Upper lobe of left lung (tissue), 6 donors: ENCODE data around the gene IL1R1. TPM values are rescaled to one million over a fixed set of nuclear protein-coding genes. Genes with fewer than 3 reads are reported as not detected.

Source experiments
- ATAC-seq, 2 donors: fragments of 200-7000 bp; cut with Tn5 transposase; one replicate each; pipeline ENCODE4 v1.9.1; 2022; ENCODE audit warnings: mild to moderate bottlenecking in 2 of 2, moderate library complexity in 2 of 2; ENCODE audit not compliant: low FRiP score in 2 of 2
- DNase-seq, 2 donors: peaks; one replicate each; pipeline ENCODE4 v3.0.0-alpha.2; 2019 to 2020
- H3K27ac ChIP-seq, 4 donors: fragments of 200-600 bp; sonication (generic); one replicate each; pipeline ENCODE4 v1.5.1; 2016 to 2019
- H3K27me3 ChIP-seq, 4 donors: fragments of 200-600 bp; sonication (generic); one replicate each; pipeline ENCODE4 v1.5.1; 2017 to 2019
- H3K36me3 ChIP-seq, 4 donors: fragments of 200-600 bp; sonication (generic); one replicate each; pipeline ENCODE4 v1.5.1; 2016 to 2019
- H3K4me1 ChIP-seq, 4 donors: fragments of 200-600 bp; sonication (generic); one replicate each; pipeline ENCODE4 v1.5.1; 2018 to 2019
- H3K4me3 ChIP-seq, 4 donors: fragments of 200-600 bp; sonication (generic); one replicate each; pipeline ENCODE4 v1.5.1; 2017 to 2019; ENCODE audit warnings: mild to moderate bottlenecking in 2 of 4, moderate library complexity in 1 of 4
- H3K9me3 ChIP-seq, 4 donors: fragments of 200-600 bp; sonication (generic); one replicate each; pipeline ENCODE4 v1.5.1; 2018 to 2019
- CTCF ChIP-seq, 6 experiments: fragments of 450-650 bp in 4 of 6; fragments of 200-600 bp in 2 of 6; sonication (generic) in 2 of 6; IDR thresholded peaks; one replicate each; pipeline ENCODE4 v1.5.1; 2016 to 2019; ENCODE audit warnings: antibody characterized with exemption in 6 of 6
- EP300 ChIP-seq, 4 donors: sonication (generic); formaldehyde crosslinking; IDR thresholded peaks; one replicate each; pipeline ENCODE4 v1.5.1; 2017; ENCODE audit warnings: antibody characterized with exemption in 4 of 4, control low read depth in 2 of 4
- POLR2A ChIP-seq, 4 donors: fragments of 450-650 bp; IDR thresholded peaks; one replicate each; pipeline ENCODE4 v1.5.1; 2016 to 2017; ENCODE audit warnings: antibody characterized with exemption in 4 of 4, mild to moderate bottlenecking in 2 of 4
- POLR2AphosphoS5 ChIP-seq, 2 donors: sonication (generic); formaldehyde crosslinking; IDR thresholded peaks; one replicate each; pipeline ENCODE4 v1.5.1; 2017; ENCODE audit warnings: antibody characterized with exemption in 2 of 2
- WGBS, 2 donors: methylation state at CpG; one replicate each; pipeline ENCODE4 v1.1.5; 2017 to 2018; 5-methylcytosine and 5-hydroxymethylcytosine counted together
- total RNA-seq, 6 donors: library from RNA; depleted of rRNA in 4 of 6; stranded (reverse); fragments of >200 nt in 4 of 6; gene quantifications; one replicate each; pipeline versions ENCODE4 v1.1.0 to v1.2.1, GENCODE V29; 2016 to 2021
- donor health status: DM: no; HTN: no; CAD: no; lungs with moderate emphysema.
- donor health status: DM: no; HTN: yes; CAD: no; lungs with severe emphysema.

IL1R1 gene
- total RNA-seq, 6 donors from 2014 or later: 48.2 to 148 (median 111) TPM

DNA sequence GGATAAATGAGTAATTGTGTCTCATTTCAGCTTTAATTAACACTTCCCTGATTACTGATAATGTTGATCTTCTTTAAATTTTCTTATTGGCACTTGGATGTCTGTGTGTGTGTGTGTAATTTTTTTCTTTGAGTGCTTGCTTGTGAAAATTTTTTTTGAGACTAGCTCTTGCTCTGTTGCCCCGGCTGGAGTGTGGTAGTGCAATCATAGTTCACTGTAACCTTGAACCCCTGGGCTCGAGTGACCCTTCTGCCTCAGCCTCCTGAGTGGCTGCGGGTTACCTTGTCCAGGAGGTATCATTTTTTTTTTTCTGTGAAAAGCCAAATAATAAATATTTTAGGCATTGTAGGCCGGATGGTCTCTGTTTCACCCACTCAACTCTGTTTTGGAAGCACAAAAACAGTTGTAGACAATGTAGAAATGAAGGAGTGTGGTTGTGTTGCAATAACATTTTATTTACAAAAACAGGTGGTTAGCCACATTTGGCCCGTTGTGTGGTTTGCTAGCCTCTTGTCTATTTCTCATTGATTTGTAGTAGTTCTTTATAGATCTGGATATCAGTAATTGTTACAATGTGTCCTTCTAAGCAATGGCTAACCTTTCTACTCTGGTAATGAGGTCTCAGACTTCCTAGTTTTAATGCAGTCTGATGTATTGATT is 52.2 kb downstream of the IL1R1 start:
- ATAC-seq: no peak

DNA sequence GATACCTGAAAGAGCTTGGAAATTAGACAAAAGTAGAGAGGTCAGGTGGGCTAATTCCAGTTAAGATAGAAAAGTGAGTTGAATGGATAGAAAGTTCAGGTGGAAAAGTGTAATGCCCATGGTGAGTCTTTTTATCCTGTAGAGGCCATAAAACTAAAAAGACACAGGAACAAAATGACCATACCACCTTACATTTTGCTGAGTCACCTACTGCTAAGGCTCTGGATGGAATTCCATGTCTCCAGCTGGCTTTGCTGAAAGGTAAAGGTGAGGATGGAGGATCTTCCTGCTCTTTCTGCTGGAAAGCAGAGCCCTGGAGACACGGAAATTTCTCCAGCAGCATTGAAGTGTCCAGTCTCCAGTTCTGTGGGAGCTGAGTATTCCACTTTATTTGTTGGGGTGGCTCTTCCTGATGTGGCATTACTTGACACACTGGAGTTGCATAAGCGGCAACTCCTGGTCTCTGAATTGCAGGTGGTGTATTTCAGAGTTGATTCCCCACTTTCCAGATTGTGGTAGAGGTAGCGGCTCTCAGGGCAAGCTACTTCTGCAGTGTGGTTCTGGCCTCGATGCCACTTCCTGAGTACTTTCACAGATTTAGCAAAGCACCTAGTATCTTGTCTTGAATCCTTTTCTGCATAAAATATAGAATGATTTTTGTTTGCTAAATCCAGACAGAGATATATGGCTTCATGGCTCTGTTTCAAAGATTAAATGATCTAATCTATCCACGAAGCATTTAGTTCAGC is 55.0 kb downstream of the IL1R1 start:
- Histone ChIP-seq H3K4me1 (peaks cover 0 to 4% (median 0%) of the 10 kb centered on the region in 4 donors), H3K4me3 (no peak overlapping the region), H3K27me3 (no peaks in the 10 kb centered on the region), H3K27ac (no peak overlapping the region), H3K36me3 (no peaks in the 10 kb centered on the region), H3K9me3 (no peaks in the 10 kb centered on the region)
- ATAC-seq: no peak
- 81 to 84% methylated on average over 4 to 5 of the region's 5 CpGs for WGBS, 2 donors
- no peak for TF ChIP-seq EP300 (IDR thresholded peaks at IDR 0.05)
- no peak for TF ChIP-seq POLR2A (IDR thresholded peaks at IDR 0.05)
- no peak for TF ChIP-seq CTCF (IDR thresholded peaks at IDR 0.05)
- TF ChIP-seq POLR2AphosphoS5 (IDR thresholded peaks at IDR 0.05): no peak
- DNase-seq: no peak

More for the DNA sequence above, 52.2 kb downstream of the IL1R1 start:
- WGBS, 2 donors: 66 to 79% methylated on average over 5 of the region's 5 CpGs
- DNase-seq: no peak
- H3K4me3 ChIP-seq: no peak overlapping the region
- H3K4me1 ChIP-seq: peaks cover 0 to 4% (median 0%) of the 10 kb centered on the region in 4 donors
- TF ChIP-seq CTCF (IDR thresholded peaks at IDR 0.05) (no peak), EP300 (IDR thresholded peaks at IDR 0.05) (no peak), POLR2A (IDR thresholded peaks at IDR 0.05) (no peak), POLR2AphosphoS5 (IDR thresholded peaks at IDR 0.05) (no peak)
- H3K9me3 ChIP-seq: no peaks in the 10 kb centered on the region
- no peaks in the 10 kb centered on the region for H3K27me3 ChIP-seq
- H3K27ac ChIP-seq: no peak overlapping the region
- no peaks in the 10 kb centered on the region for H3K36me3 ChIP-seq

GRCh38 chr2:102200539-102200938 is 58.0 kb downstream of the IL1R1 start:
- ATAC-seq (no peak), DNase-seq (no peak)
- WGBS, 2 donors: 88 to 100% methylated on average over 1 of the region's 1 CpG

DNA sequence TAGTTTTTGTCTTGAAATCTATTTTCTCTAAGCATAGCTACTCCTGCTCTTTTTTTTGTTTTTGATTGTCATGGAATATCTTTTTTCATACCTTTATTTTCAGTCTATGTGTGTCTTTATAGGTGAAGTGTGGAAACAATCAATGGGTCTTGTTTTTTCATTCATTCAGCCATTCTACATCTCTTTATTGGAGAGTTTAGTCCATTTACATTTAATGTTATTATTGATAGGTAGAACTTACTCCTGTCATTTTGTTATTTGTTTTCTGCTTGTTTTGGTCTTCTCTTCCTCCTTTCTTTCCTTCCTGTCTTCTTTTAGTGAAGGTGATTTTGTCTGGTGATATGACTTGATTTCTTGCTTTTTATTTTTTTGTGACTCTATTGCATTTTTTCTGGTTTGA is 62.1 kb downstream of the IL1R1 start:
- H3K27ac ChIP-seq: no peak overlapping the region
- no peak for DNase-seq
- no peaks in the 10 kb centered on the region for H3K36me3 ChIP-seq
- no peak for ATAC-seq
- no peak for TF ChIP-seq CTCF (IDR thresholded peaks at IDR 0.05)
- no peak for TF ChIP-seq POLR2AphosphoS5 (IDR thresholded peaks at IDR 0.05)
- TF ChIP-seq EP300 (IDR thresholded peaks at IDR 0.05): no peak
- TF ChIP-seq POLR2A (IDR thresholded peaks at IDR 0.05): no peak
- no peak overlapping the region for H3K4me3 ChIP-seq
- no peaks in the 10 kb centered on the region for H3K4me1 ChIP-seq
- no peaks in the 10 kb centered on the region for H3K27me3 ChIP-seq
- no peaks in the 10 kb centered on the region for H3K9me3 ChIP-seq

More at GRCh38 chr2:102200539-102200938, 58.0 kb downstream of the IL1R1 start:
- no peaks in the 10 kb centered on the region for H3K27me3 ChIP-seq
- H3K27ac ChIP-seq: no peak overlapping the region
- H3K36me3 ChIP-seq: no peaks in the 10 kb centered on the region
- H3K4me3 ChIP-seq: no peak overlapping the region
- TF ChIP-seq POLR2AphosphoS5 (IDR thresholded peaks at IDR 0.05): no peak
- TF ChIP-seq POLR2A (IDR thresholded peaks at IDR 0.05): no peak
- TF ChIP-seq EP300 (IDR thresholded peaks at IDR 0.05): no peak
- TF ChIP-seq CTCF (IDR thresholded peaks at IDR 0.05): no peak
- no peaks in the 10 kb centered on the region for H3K9me3 ChIP-seq
- H3K4me1 ChIP-seq: peaks cover 0 to 4% (median 0%) of the 10 kb centered on the region in 4 donors
